Measurements from ENCODE around the gene CCDC88B. TPM values are rescaled to one million over a fixed set of nuclear protein-coding genes. Genes with fewer than 3 reads are reported as not detected.
A peak's percentile ranks its signal among the peaks of the same experiment; 100 is the strongest.
"Not testable (repeated sequence)": the region's sequence is repeated elsewhere in the genome, so short reads cannot be mapped to it uniquely, and the experiment has no call there.

Gene CCDC88B
- total and polyA plus RNA-seq, 2 donors, result 2.6 to 10.2 TPM

DNA sequence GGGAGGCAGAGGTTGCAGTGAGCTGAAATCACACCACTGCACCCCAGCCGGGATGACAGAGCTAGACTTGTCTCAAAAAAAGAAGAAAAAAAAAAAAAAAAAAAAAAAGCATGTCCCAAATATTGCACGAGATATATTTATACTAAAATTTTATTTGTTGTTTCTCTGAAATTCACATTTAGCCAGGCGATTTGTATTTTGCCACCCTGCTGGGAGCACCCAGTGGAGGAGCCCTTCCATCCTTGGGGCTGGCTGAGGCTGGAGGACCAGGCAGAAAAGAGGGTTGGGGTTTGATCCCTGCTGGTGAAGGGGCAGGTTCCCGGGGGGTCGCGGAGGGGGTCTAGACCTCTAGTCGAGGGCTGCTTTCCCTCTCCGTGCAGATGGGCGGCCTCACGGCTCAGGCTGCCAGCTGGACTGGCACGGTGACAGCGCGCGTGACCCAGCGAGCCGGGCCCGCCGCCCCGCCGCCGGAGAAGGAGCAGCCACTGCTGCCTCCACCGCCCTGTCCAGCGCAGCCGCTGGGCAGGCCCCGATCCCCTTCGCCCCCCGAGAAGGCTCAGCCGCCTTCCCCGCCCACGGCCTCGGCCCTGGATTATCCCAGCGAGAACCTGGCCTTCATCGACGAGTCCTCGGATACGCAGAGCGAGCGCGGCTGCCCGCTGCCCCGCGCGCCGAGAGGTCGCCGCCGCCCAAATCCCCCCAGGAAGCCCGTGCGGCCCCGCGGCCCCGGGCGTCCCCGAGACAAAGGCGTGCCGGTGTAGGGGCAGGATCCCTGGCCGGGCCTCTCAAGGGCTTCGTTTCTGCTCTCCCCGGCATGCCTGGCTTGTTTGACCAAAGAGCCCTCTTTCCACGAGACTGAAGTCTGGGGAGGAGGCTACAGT lies 40.8 kb upstream of the CCDC88B start:
- Histone ChIP-seq H3K4me3 (ENCODE audit: low read depth, low read length) (peak overlapping the region; percentile 24), H3K36me3 (ENCODE audit: insufficient read depth) (no peaks in the 10 kb centered on the region), H3K4me1 (ENCODE audit: insufficient read depth) (peaks cover 3% of the 10 kb centered on the region), H3K27ac (ENCODE audit: low read depth) (no peak overlapping the region)
- DNase-seq (ENCODE audit: extremely low spot score), result no peak
- WGBS, result 4% methylated on average over 60 of the region's 60 CpGs

DNA sequence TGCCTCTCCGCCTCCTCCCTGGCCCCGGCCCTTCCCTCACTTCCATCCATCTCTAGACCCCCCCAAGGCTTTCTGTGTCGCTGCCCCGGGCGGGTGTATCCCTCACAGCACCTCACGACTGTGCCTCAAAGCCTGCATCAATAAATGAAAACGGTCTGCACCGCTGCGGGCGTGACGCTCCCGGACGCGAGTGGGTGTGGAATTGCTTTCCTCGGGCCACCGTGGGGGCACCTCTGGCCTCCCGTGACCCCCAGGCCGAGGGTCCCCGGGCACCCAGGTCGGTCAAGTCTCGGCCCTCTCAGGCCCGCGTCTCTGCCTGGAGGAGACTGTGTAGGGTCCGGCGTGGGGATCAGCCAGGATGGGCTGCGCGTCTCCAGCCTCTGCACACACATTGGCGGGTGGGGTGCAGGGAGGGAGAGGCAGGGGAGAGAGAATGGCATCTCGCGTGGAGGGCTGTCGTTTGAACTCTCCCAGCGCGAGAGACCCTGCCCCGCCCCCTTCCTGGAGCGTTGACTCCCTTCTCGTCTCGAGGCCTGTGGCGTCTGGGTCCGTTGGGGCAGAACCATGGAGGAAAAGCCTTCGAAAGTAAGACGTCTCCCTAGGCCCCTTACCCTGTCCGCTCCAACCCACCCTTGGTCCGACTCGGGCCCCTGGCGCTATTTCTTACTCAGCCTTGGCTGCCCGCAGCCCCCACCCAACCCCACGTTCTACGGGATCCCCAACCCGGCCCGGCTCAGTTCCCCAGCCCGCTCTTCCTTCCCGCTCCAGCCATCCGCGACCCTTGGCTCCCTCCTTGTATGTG lies 40.0 kb upstream of the CCDC88B start, which contains the start of gene CATSPERZ:
Gene CATSPERZ (plus strand): TSS at position 512 of the 802 bp plus-strand sequence. CDS start 53 bp downstream, at position 565.
- H3K4me1 ChIP-seq (ENCODE audit: insufficient read depth), result peaks cover 3% of the 10 kb centered on the region
- DNase-seq (ENCODE audit: extremely low spot score), result no peak
- H3K4me3 ChIP-seq (ENCODE audit: low read depth, low read length), result peak within 1 kb of the TSS; percentile 24
- no peak within 1 kb of the TSS for H3K27ac ChIP-seq (ENCODE audit: low read depth)
- no peaks in the 10 kb centered on the region for H3K36me3 ChIP-seq (ENCODE audit: insufficient read depth)
- WGBS, result 17% methylated on average over 54 of the region's 54 CpGs

DNA sequence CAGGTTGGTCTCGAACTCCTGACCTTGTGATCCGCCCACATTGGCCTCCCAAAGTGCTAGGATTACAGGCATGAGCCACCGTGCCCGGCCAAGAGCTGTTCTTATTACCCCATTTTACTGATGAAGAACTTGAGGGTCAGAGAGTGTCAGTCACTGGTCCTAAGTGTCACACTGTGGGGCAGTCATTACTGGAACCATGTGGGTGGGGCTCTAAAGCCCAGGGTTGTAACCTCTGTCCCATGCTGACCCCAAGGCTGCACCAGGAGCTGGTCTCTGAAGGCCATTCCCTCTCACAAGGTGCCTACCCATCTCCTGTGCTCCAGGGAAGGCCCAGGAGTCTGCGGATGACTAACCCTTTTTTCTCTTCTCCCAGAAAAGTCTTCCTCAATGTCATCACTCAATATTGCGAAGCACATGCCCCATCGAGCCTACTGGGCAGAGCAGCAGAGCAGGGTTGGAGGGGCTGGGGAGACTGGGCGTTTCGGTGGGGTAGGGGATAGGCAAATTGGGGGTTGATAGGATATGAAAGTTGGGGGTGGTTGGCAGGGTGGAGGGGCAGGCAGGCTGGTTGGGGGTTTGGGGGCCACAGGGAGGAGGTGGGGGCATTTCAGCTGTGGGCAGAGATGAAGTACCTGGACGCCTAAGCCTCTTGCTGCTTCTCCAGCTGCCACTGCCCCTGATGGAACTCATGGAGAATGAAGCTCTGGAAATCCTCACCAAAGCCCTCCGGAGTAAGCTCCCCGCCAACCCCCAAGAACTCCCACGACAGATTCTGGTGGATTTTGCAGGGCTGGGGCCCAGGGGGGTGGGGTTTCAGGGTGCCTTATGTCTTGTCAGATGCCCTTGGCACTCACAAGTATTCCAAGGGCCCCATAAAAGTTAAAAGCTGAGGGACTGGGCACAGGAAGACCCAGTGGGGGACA lies 36.6 kb upstream of the CCDC88B start:
- Histone ChIP-seq H3K27ac (ENCODE audit: low read depth) (no peak overlapping the region), H3K4me3 (ENCODE audit: low read depth, low read length) (no peak overlapping the region), H3K4me1 (ENCODE audit: insufficient read depth) (peaks cover 3% of the 10 kb centered on the region), H3K36me3 (ENCODE audit: insufficient read depth) (no peaks in the 10 kb centered on the region)
- 81% methylated on average over 13 of the region's 13 CpGs for WGBS
- no peak for DNase-seq (ENCODE audit: extremely low spot score)

DNA sequence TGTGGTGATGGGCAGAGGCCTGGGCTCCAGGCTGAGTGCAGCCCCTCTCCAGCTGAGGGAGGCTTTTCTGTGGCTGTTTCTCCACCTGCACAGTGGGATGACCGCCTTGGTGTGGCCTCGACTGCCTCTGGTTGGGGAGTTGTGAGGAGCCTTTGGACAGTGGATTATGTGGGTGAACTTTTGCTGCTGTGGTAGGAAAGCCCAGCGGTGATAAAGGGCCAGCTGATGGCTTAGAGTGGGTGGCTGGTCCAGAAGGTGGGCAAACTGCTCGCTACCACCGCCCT lies 36.0 kb upstream of the CCDC88B start:
- peaks cover 3% of the 10 kb centered on the region for H3K4me1 ChIP-seq (ENCODE audit: insufficient read depth)

DNA sequence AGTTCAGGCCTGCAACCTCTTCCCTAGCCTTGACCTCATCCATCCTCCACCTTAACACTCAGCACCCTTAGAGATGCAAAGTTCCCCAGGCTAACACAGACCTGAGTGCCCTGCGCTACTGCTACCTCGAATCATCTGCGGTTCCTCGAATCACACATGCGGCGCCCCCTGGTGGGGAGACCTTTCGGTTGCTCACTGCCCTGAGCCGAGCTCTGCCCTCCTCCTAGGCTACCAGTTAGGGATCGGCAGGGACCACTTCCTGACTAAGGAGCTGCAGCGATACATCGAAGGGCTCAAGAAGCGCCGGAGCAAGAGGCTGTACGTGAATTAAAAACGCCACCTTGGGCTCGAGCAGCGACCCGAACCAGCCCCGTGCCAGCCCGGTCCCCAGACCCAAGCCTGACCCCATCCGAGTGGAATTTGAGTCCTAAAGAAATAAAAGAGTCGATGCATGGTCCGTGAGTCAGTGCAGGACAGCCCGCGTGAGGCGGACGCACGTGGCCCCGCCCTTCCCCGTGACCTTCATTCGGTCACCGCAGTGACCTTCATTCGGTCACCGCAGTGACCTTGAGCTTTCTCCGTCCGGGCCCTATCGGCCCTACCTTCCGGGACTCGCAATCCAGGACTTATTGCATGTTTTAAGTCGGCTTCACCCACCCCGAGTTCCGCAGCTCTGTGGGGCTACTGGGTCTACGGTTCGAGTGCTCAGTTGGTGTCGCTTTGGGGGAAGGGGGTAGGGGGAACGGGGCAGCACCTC lies 35.5 kb upstream of the CCDC88B start:
- under 1% methylated on average over 46 of the region's 46 CpGs for WGBS
- peak; percentile 71 for DNase-seq (ENCODE audit: extremely low spot score)
- peak overlapping the region; percentile 37 for H3K4me3 ChIP-seq (ENCODE audit: low read depth, low read length)
- H3K36me3 ChIP-seq (ENCODE audit: insufficient read depth), result no peaks in the 10 kb centered on the region
- no peaks in the 10 kb centered on the region for H3K4me1 ChIP-seq (ENCODE audit: insufficient read depth)
- H3K27ac ChIP-seq (ENCODE audit: low read depth), result peak overlapping the region; percentile 85

More for the DNA sequence above, 36.0 kb upstream of the CCDC88B start:
- WGBS, result 57% methylated on average over 5 of the region's 5 CpGs
- H3K4me3 ChIP-seq (ENCODE audit: low read depth, low read length), result no peak overlapping the region
- H3K27ac ChIP-seq (ENCODE audit: low read depth), result no peak overlapping the region
- H3K36me3 ChIP-seq (ENCODE audit: insufficient read depth), result no peaks in the 10 kb centered on the region
- no peak for DNase-seq (ENCODE audit: extremely low spot score)

DNA sequence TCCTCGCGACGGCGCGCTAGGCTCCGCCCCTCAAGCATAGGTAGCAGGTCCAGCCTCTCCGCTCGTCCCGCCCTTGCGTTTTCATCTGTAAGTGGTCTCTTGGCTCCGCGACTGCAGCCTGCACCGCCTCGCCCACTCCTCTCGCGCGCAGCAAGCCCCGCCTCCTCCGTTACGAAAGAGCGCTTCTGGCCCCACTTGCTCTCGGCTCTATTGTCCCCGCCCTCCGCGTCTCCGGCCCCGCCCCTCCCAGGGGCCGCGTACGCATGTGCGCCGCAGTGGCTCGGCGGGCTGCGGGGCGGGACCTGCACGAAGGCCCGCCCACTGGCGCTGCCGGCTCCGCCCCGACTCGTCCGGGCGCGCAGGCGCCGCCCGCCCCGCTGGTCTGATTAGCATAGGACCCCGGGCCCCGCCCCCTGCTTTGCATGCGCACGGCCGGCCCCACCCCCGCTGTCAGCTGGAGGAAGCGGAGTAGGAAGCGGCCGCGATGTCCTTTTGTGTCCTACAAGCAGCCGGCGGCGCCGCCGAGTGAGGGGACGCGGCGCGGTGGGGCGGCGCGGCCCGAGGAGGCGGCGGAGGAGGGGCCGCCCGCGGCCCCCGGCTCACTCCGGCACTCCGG lies 34.8 kb upstream of the CCDC88B start, which contains the start of gene ESRRA:
Gene ESRRA (plus strand): TSS at position 450 of the 616 bp plus-strand sequence. CDS start 1,656 bp downstream, outside the sequence.
- WGBS, result under 1% methylated on average over 81 of the region's 81 CpGs
- DNase-seq (ENCODE audit: extremely low spot score), result peak; percentile 92
- no peaks in the 10 kb centered on the region for H3K4me1 ChIP-seq (ENCODE audit: insufficient read depth)
- peak within 1 kb of the TSS; percentile 85 for H3K27ac ChIP-seq (ENCODE audit: low read depth)
- H3K4me3 ChIP-seq (ENCODE audit: low read depth, low read length), result peak within 1 kb of the TSS; percentile 73
- no peaks in the 10 kb centered on the region for H3K36me3 ChIP-seq (ENCODE audit: insufficient read depth)

DNA sequence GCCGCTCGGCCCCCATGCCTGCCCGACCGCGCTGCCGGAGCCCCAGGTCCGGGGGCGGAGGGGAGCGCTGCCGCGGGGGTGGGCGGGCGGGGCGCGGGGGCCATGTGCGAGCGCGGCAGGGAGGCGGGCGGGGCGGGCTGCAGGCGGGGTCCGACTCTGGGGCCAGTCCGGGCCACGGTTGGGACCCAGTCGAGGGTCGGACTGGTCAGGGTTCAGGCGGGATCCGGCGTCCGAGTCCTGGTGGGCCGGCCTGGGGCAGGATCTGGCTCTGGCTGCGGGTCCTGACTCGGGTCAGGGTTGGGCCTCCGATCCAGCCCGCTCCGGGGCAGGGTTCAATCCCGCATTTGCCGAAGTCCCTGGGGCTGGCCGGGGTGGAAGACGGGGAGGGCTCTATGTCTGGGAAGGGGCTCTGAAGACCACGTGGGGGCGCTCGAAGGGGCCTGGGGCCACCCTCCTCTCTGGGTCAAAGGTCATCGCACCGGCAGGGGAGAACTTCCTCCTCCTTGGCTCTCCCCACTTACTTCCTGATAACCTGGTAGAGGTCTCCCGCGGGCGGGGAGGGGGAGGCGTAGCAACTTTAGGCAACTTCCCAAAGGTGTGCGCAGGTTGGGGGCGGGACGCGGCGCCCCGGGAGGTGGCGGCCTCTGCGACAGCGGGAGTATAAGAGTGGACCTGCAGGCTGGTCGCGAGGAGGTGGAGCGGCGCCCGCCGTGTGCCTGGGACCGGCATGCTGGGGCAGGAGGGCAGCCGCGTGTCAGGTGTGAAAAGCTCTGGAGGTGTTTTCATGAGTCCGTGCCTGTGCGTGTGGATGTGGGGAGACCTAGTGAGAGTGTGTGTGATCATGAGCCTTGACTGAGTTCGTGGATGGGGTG lies 34.1 kb upstream of the CCDC88B start:
- Histone ChIP-seq H3K27ac (ENCODE audit: low read depth) (peak overlapping the region; percentile 70), H3K36me3 (ENCODE audit: insufficient read depth) (no peaks in the 10 kb centered on the region), H3K4me3 (ENCODE audit: low read depth, low read length) (peak overlapping the region; percentile 73), H3K4me1 (ENCODE audit: insufficient read depth) (no peaks in the 10 kb centered on the region)
- 2% methylated on average over 71 of the region's 71 CpGs for WGBS
- no peak for DNase-seq (ENCODE audit: extremely low spot score)

DNA sequence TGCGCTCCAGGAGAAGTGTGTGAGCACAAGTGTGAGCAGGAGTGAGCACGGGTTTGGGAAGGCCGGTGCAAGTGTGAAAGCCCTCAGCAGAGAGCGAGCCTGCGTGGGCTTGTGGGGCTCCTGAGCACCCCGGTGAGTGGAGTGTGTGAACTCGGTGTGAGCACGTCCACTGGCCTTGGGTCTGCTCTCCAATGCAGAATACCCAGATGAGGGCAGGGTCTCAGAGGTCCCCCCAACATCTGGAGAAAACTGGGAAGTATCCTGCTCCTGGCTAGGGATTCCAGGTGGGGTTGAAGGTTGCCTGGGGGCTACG lies 33.5 kb upstream of the CCDC88B start:
- Histone ChIP-seq H3K4me1 (ENCODE audit: insufficient read depth) (no peaks in the 10 kb centered on the region), H3K27ac (ENCODE audit: low read depth) (no peak overlapping the region), H3K4me3 (ENCODE audit: low read depth, low read length) (peak overlapping the region; percentile 73), H3K36me3 (ENCODE audit: insufficient read depth) (no peaks in the 10 kb centered on the region)
- no peak for DNase-seq (ENCODE audit: extremely low spot score)
- WGBS, result 31% methylated on average over 9 of the region's 9 CpGs

DNA sequence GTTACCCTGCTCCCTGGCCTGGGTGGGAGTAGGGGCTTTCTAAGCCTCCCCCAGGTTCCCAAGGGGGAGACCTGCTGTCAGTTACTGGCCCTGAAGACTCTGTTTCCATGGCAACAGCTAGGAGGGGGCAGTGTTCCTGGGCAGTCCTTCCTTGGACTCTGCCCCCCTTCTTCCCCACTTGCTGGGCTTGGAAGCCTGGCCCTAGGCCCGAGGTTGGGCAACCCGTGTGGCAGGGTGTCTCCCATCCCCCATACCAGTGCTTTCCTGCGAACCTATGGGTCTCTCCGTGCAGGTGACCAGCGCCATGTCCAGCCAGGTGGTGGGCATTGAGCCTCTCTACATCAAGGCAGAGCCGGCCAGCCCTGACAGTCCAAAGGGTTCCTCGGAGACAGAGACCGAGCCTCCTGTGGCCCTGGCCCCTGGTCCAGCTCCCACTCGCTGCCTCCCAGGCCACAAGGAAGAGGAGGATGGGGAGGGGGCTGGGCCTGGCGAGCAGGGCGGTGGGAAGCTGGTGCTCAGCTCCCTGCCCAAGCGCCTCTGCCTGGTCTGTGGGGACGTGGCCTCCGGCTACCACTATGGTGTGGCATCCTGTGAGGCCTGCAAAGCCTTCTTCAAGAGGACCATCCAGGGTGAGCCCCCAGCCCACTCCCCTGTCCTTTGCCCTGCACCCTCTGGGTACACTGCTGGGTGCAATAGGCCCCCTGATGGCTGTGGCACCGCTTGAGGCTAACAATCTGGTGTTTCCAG lies 33.0 kb upstream of the CCDC88B start:
- DNase-seq (ENCODE audit: extremely low spot score), result no peak
- Histone ChIP-seq H3K36me3 (ENCODE audit: insufficient read depth) (no peaks in the 10 kb centered on the region), H3K27ac (ENCODE audit: low read depth) (no peak overlapping the region), H3K4me3 (ENCODE audit: low read depth, low read length) (peak overlapping the region; percentile 73), H3K4me1 (ENCODE audit: insufficient read depth) (no peaks in the 10 kb centered on the region)
- WGBS, result 81% methylated on average over 15 of the region's 15 CpGs

DNA sequence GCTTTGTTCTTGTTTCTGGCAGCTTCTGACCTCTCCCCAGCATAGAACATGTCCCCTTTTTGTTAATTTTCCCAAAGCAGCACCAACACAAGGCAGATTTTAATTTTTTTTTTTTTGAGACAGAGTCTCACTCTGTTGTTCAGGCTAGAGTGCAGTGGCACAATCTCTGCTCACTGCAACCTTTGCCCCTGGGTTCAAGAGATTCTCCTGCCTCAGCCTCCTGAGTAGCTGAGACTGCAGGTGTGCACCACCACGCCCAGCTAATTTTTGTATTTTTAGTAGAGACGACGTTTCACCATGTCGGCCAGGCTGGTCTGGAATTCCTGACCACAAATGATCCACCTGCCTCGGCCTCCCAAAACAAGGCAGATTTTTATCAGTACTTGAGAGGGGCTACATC lies 32.2 kb upstream of the CCDC88B start:
- H3K4me1 ChIP-seq (ENCODE audit: insufficient read depth); DNase-seq (ENCODE audit: extremely low spot score); H3K4me3 ChIP-seq (ENCODE audit: low read depth, low read length); H3K36me3 ChIP-seq (ENCODE audit: insufficient read depth); H3K27ac ChIP-seq (ENCODE audit: low read depth): not testable (repeated sequence)
- 96% methylated on average over 5 of the region's 5 CpGs for WGBS

DNA sequence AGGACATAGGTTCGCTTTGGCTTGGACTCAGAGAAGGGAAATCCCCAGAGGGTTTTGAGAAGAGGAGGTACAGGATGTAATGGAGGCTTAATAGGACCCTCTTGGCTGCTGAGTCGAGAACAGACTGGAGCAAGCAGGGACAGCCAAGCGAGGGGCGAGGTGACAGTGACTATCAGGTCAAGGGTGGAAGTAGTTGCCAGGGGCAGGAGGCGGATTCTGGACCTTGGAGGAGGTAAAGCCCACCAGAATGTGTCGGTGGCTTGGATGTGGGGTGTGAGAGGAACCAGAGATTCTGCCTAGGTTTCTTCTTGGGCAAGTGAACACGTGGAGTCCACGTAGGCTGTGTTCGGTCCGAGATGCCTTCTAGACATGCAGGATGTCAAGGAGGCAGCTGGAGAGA lies 27.1 kb upstream of the CCDC88B start:
- WGBS, result 90% methylated on average over 10 of the region's 10 CpGs
- Histone ChIP-seq H3K4me1 (ENCODE audit: insufficient read depth) (no peaks in the 10 kb centered on the region), H3K27ac (ENCODE audit: low read depth) (no peak overlapping the region), H3K36me3 (ENCODE audit: insufficient read depth) (no peaks in the 10 kb centered on the region), H3K4me3 (ENCODE audit: low read depth, low read length) (no peak overlapping the region)
- no peak for DNase-seq (ENCODE audit: extremely low spot score)

All from urinary bladder (tissue), 4 donors.